ENCODE results near the gene TMEM119. TPM values are rescaled to one million over a fixed set of nuclear protein-coding genes. Genes with fewer than 3 reads are reported as not detected.

TMEM119 gene
- total RNA-seq, 1 experiment from 2014 or later = not detected

- DNase-seq (ENCODE audit: low spot score) = no peak
Measured at GRCh38 chr12:108616941-108617858, 19.3 kb upstream of the TMEM119 start.

GRCh38 chr12:108616359-108616758, 18.5 kb upstream of the TMEM119 start:
- no peak for DNase-seq (ENCODE audit: low spot score)

- DNase-seq (ENCODE audit: low spot score) = no peak
Measured at GRCh38 chr12:108615918-108616317, 18.0 kb upstream of the TMEM119 start.

GRCh38 chr12:108614639-108615038, 16.8 kb upstream of the TMEM119 start:
- DNase-seq (ENCODE audit: low spot score) = no peak

DNA sequence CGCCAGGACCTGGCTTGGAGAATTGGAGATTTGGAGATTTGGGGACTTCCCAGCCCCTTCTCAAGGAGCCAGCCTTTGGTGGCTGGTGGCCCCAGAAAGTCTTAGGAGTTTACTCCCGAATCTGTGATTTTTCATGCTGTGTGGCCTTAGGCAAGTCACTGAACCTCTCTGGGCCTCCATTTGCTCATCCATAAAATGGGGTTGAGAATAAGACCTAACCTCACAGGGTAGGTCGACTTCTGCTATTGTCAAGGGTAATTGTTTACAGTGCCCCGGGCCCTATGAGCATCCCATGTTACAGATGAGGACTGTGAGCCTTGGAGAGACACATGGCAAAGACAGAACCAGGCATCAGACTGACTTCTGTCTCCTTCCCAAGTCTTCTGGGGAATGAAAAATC, 16.2 kb upstream of the TMEM119 start:
- no peak for DNase-seq (ENCODE audit: low spot score)

- no peak for DNase-seq (ENCODE audit: low spot score)
Measured at GRCh38 chr12:108613548-108613947, 15.7 kb upstream of the TMEM119 start.

GRCh38 chr12:108612788-108613282, 15.0 kb upstream of the TMEM119 start:
- DNase-seq (ENCODE audit: low spot score) = no peak

DNA sequence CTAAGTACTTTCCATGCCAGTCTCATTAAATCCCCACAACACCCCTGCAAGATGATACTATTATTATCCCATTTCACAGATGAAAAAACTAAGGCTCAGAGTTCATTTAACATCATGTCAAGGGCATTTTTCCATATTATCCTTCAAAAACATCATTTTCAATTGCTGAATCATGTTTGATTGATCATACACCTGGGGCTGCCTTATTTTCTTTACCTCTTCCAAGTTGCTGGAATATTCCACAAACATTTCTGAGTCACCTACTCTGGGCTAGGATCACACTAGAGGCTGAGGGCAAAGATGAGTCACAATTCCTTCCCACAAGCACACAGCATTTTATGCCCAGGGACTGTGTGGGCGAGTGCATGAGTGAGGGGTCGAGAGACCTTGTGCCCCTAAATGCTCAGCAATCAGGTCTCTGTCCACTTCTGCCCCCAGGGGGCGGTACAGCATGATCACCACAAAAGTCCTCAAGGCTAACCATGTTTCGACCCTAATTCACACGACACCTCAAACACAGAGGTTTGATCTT, 14.1 kb upstream of the TMEM119 start:
- peak; percentile 36 for DNase-seq (ENCODE audit: low spot score)

- no peak for DNase-seq (ENCODE audit: low spot score)
Measured at GRCh38 chr12:108610856-108611605, 13.1 kb upstream of the TMEM119 start.

DNA sequence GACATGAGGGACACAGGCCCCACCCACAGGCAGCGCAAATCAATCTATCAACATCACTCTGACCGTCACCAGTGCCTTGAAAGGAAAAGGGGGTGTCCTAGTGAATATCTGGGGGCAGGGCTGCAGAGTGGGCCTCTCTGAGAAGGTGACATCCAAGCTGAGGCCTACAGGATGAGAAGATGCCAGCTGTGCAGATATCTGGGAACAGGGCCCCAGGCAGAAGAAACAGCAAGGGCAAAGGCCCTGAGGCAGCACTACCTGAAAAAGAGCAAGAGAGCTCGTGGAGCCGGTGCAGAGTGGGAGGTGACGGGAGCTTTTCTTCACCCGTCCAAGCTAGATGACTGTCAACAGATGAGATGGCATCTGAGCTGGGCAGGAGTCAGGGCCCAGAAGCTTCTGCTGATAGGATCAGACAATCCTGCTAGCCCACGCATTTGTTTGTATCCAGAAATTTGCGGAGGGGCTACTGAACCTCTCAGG, 12.5 kb upstream of the TMEM119 start:
- no peak for DNase-seq (ENCODE audit: low spot score)

- no peak for DNase-seq (ENCODE audit: low spot score)
Measured at GRCh38 chr12:108609537-108610335, 11.9 kb upstream of the TMEM119 start.

DNA sequence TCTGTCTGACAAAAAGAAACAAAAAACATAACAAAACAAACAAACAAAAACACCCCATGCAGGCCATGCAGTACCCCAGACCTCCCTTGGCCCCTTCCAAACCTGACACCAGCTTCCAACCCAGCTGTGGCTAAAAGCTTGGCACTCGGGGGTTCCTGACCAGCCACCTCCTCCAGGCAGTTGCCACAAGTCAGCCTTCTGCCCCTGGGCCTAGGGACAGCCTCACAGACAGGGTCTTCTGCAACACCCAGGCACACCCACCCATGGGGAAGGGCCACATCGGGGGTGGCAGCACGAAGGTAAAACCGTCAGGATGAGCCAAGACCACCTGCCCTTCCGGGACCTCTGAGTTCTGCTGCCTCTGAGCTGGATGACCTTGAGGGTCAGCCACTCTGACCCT, 10.7 kb upstream of the TMEM119 start:
- DNase-seq (ENCODE audit: low spot score) = no peak

DNA sequence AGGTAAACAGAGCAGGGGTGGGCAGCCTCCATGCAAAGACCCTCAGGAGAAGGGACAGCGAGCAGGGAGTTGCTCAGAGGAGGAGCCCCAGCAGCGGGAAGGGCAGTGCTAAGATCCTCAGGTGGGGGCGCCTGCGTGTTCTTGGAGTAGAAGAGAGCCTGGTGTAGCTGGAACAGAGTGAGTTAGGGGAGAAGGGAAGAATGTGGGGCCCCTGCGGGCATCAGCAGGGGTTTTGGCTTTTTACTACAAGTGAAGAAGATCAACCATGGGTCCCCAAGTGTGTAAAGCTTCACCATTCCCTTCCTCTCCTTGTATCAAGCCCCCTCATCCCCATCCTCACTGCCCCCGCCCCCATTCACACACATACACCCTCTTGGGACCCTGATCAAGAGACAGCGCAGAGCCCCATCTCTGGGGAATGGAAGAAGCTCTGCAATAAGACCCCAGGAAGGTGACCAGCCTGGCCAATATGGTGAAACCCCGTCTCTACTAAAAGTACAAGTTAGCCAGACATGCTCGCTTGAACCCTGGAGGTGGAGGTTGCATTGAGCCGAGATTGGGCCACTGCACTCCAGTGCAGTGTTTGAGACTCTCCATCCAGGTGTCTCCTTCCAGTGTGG, 10.2 kb upstream of the TMEM119 start:
- DNase-seq (ENCODE audit: low spot score) = no peak

- no peak for DNase-seq (ENCODE audit: low spot score)
Measured at GRCh38 chr12:108606492-108606891, 8.6 kb upstream of the TMEM119 start.

DNA sequence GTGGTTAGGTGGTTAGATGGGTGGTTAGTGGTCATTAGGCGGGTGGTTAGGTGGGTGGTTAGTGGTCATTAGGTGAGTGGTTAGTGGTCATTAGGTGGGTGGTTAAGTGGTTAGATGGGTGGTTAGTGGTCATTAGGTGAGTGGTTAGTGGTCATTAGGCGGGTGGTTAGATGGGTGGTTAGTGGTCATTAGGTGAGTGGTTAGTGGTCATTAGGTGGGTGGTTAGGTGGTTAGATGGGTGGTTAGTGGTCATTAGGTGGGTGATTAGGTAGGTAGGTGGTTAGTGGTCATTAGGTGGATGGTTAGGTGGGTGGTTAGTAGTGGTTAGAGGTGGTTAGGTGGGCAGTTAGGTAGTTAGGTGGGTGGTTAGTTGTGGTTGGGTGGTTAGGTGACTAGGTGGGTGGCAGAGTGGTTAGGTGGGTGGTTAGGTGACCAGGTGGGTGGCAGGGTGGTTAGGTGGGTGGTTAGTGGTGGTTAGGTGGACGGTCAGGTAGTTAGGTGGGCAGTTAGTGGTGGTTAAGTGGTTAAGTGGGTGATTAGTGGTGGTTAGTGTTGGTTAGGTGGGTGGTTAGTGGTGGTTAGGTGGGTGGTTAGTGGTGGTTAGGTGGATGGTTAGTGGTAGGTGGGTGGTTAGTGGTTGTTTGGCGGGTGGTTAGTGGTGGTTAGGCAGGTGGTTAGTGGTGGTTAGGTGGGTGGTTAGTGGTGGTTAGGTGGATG, 8.0 kb upstream of the TMEM119 start:
- no peak for DNase-seq (ENCODE audit: low spot score)

GRCh38 chr12:108605000-108605689, 7.3 kb upstream of the TMEM119 start:
- no peak for DNase-seq (ENCODE audit: low spot score)

DNA sequence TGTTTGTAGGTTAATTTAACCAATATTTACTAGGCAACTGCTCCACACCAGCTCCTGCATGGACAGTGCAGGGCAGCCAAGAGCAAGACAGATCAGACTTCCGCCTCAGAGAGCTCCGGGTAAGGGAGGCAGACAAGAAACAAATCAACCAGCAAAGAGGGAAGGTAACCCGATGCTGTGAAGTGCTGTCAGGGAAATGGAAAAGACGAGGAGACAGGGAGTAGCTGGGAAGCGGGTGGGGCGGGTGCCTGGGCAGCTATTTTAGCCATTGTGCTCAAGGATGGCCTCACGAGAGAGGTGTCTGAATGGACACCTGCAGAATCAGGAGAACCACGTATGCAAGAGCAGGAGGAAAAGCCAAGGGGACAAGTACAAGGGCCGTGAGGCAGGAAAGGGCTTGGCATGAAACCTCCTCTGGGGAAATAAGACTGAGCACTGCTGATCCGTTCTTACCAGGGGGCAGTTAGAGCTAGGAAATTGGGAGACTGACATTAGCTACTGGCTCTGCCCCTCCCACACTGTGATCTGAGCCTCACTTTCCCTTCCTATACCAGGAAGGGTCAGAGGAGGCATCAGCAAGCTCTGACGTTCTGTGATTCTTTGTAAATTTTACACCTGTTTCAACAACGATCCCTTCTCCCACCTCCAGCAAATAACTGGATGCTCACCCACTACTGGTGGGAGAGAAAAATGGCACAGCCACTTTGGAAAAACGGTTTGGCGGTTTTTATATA, 6.5 kb upstream of the TMEM119 start:
- no peak for DNase-seq (ENCODE audit: low spot score)

DNA sequence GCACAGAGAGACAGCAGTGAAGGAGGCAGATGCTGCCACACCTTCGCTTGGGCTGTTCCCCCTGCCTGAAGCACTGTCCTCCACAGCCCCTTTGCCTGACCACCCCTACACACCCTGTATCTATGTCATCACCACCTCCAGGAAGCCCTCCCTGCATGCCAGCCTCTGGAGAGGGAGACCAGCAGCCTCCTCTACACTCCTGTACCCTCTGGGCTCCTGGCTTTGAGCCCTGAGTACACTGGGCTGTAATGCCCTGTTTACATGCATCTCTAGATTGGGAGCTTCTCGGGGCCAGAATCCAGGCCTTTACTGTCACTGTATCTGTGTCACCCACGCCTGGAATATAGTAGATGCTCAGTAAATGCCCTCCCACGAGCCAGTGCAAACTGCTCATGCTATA, 5.9 kb upstream of the TMEM119 start:
- no peak for DNase-seq (ENCODE audit: low spot score)

Measured in HT-29 (cell line).